Measurements from ENCODE around the gene CYB561D2.

Gene CYB561D2

DNA sequence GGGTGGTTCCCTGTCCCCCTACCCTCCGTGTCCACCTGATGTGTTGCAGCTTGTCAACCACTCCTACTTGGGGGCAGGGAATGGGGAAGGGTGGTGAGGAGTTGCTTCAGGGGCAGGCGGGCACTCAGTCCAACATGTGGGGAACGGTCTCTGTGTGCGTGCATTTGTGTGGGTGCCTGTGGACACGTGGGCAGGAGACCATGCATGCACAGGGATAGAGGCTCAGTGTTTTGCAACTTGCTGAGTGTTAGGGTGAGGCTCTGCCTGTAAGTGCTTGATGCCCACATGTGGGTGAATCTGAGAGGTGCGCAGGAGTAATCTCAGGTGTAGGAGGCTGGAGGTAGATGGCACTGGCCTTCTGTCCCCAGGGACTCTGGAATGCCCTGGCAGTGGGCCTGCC lies 33.1 kb downstream of the CYB561D2 start:
- Histone ChIP-seq H3K9me3 (ENCODE audit: control insufficient read depth, insufficient read depth, low read depth, low read length) (no peaks in the 10 kb centered on the region), H3K4me3 (ENCODE audit: low read depth, low read length) (no peak overlapping the region), H3K27ac (ENCODE audit: low read depth, low read length) (no peak overlapping the region), H3K36me3 (ENCODE audit: control insufficient read depth, insufficient read depth, low read length) (no peaks in the 10 kb centered on the region), H3K27me3 (ENCODE audit: control insufficient read depth, insufficient read depth, low read length) (no peaks in the 10 kb centered on the region), H3K9ac (ENCODE audit: low read length) (no peak overlapping the region), H3K4me1 (ENCODE audit: control insufficient read depth, insufficient read depth, low read length) (peaks cover 6% of the 10 kb centered on the region; the same call in 1 of the 2 replicates)

DNA sequence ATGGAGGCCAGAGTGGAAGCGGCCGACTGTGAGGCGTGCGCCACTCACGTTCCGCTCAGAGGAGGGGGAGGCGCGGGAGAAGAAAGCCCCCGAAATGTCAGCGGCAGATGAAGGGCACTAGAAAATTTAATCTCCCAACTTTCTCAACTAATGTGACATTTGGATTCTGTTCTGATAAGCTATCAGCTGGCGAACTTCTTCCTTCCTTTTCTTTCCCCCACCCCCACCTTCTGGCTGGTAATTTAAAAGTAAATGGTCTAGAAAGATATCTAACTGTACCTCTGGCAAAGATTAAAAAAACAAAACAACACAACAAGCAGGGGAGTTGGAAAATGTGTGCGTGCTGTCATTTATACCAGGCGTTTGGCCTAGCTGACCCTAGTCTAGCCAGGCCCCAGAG lies 35.1 kb downstream of the CYB561D2 start:
- Histone ChIP-seq H3K27me3 (ENCODE audit: control insufficient read depth, insufficient read depth, low read length) (no peaks in the 10 kb centered on the region), H3K9me3 (ENCODE audit: control insufficient read depth, insufficient read depth, low read depth, low read length) (no peaks in the 10 kb centered on the region), H3K27ac (ENCODE audit: low read depth, low read length) (no peak overlapping the region), H3K36me3 (ENCODE audit: control insufficient read depth, insufficient read depth, low read length) (no peaks in the 10 kb centered on the region), H3K4me1 (ENCODE audit: control insufficient read depth, insufficient read depth, low read length) (peaks cover 9% of the 10 kb centered on the region; the same call in 1 of the 2 replicates), H3K9ac (ENCODE audit: low read length) (no peak overlapping the region), H3K4me3 (ENCODE audit: low read depth, low read length) (no peak overlapping the region)

DNA sequence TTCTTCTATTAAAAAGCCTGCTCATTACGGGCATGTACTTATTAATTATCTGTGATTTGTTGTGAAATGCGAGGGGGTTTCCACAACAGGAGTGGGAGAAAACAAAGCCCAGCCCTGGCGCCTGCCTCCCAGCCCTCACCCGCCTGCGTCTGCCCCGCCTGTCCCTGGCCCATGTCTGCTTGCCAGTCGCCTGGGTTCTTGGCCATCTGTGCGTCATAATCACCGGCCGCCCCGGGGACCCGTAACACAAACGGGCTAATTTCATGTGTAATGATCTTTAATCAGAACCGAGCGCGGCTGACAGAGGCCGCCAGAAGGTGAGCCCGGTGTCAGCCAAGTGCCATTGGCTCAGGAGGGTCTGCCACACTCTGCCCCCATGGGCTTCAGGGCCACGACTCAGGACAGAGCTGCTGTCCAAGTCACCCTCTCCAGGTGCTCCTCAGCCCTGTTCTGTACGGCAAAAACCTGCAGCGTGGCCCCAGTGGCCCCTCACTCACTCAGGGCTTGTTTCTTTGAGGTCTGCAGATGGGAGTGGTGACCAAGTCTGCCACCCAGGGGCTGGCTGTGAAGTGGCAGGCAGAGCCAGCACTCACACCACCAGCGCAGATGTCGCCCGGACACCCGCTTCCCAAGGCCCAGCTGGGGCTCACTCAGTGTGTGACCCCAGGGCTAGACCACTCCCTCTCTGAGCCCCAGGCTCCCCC lies 37.5 kb downstream of the CYB561D2 start:
- H3K9me3 ChIP-seq (ENCODE audit: control insufficient read depth, insufficient read depth, low read depth, low read length) = no peaks in the 10 kb centered on the region
- H3K36me3 ChIP-seq (ENCODE audit: control insufficient read depth, insufficient read depth, low read length) = 0 out of 2 replicates have a peak, but pooled peaks cover 2% of the 10 kb centered on the region
- no peak overlapping the region for H3K4me3 ChIP-seq (ENCODE audit: low read depth, low read length)
- H3K27me3 ChIP-seq (ENCODE audit: control insufficient read depth, insufficient read depth, low read length) = no peaks in the 10 kb centered on the region
- no peak overlapping the region for H3K9ac ChIP-seq (ENCODE audit: low read length)
- H3K4me1 ChIP-seq (ENCODE audit: control insufficient read depth, insufficient read depth, low read length) = peaks cover 12% of the 10 kb centered on the region; the same call in 1 of the 2 replicates
- H3K27ac ChIP-seq (ENCODE audit: low read depth, low read length) = no peak overlapping the region

DNA sequence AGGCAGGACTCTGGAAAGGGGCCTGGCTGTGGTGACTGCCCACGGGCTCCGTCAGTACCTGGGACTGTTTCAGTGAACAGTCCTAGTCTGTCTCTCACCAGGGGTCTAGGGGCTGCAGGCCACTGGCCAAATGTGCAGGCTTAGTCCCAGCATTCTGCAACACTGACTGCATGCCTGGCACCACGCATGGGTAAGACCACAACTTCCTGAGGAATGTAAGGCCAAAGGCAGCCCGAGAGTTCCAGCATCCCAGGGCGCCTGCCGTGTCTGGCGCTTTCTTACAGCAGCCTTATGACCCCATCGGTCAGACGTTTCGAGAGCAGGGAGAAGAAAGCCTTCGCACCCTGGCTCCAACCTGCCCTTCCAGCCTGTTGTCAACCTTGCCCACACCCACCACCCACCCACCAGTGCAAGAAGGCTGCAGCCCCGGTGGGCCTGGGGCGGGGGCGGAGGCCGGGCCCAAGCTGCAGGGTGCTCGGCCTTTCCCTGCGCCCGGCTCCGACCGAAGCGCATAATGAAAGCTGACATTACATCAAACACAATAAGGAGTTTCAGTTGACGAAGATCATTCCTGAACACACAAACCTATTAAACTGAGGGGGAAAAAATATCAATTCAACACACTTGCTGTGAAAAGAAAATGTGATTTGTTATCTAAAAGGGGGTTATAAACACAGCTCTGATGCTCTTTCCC lies 38.2 kb downstream of the CYB561D2 start:
- Histone ChIP-seq H3K9ac (ENCODE audit: low read length) (no peak overlapping the region), H3K4me1 (ENCODE audit: control insufficient read depth, insufficient read depth, low read length) (peaks cover 12% of the 10 kb centered on the region; the same call in 1 of the 2 replicates), H3K9me3 (ENCODE audit: control insufficient read depth, insufficient read depth, low read depth, low read length) (no peaks in the 10 kb centered on the region), H3K4me3 (ENCODE audit: low read depth, low read length) (no peak overlapping the region), H3K27me3 (ENCODE audit: control insufficient read depth, insufficient read depth, low read length) (no peaks in the 10 kb centered on the region), H3K27ac (ENCODE audit: low read depth, low read length) (no peak overlapping the region), H3K36me3 (ENCODE audit: control insufficient read depth, insufficient read depth, low read length) (0 out of 2 replicates have a peak, but pooled peaks cover 2% of the 10 kb centered on the region)

DNA sequence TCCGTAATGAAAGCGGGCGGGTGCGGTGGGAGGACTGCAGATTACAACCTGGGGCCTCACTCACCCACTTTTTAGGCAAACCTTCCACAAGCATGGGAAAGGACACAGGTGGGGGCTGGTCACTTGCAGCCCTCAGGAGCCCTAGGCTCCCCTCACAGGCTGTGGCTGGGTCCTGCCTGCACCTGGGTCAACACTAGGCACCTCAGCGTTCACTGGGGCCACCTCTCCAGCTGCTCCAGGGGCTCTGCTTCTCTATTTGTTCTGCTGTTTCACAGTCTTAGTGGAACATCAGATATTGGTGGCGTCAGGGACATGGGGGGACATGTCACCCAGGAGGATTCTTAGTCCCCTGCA lies 38.7 kb downstream of the CYB561D2 start:
- Histone ChIP-seq H3K27ac (ENCODE audit: low read depth, low read length) (no peak overlapping the region), H3K27me3 (ENCODE audit: control insufficient read depth, insufficient read depth, low read length) (no peaks in the 10 kb centered on the region), H3K9me3 (ENCODE audit: control insufficient read depth, insufficient read depth, low read depth, low read length) (no peaks in the 10 kb centered on the region), H3K9ac (ENCODE audit: low read length) (no peak overlapping the region), H3K36me3 (ENCODE audit: control insufficient read depth, insufficient read depth, low read length) (0 out of 2 replicates have a peak, but pooled peaks cover 2% of the 10 kb centered on the region), H3K4me1 (ENCODE audit: control insufficient read depth, insufficient read depth, low read length) (peaks cover 12% of the 10 kb centered on the region; the same call in 1 of the 2 replicates), H3K4me3 (ENCODE audit: low read depth, low read length) (no peak overlapping the region)

DNA sequence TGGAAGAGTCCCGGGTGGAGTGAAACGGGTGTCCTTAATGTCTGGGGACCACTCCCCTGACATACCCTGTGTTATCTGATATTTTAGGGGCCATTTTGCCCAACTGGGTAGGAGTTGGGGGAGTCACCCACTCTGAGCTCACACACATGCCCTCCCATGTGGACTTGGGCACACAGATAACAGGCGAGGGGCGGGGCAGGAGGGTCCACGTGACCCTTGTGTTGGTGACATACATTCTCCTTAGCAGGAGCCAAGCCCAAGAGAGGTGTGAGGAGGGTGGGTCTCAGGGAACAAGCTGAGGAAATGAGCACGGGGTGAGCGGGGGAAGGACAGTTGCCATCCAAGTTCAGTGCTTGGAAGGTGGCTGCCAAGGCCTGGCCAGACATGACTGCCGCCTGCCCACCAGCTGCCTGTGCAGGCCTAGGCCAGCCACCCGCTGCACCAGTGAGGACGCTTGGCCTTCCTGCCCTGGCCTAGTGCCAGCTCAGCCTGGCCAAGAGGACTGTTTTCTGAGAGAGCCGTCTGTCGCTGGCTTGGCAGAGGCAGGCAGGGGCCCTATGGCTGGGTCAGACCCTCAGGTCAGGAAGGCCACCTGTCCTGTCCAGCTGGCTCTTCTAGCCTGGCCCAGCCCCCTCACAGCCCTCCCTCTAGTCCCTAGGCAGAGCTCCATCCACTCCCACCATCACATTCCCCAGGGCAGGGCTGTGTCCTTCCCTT lies 40.0 kb downstream of the CYB561D2 start:
- H3K27me3 ChIP-seq (ENCODE audit: control insufficient read depth, insufficient read depth, low read length) = no peaks in the 10 kb centered on the region
- 0 out of 2 replicates have a peak, but pooled peaks cover 2% of the 10 kb centered on the region for H3K36me3 ChIP-seq (ENCODE audit: control insufficient read depth, insufficient read depth, low read length)
- no peak overlapping the region for H3K9ac ChIP-seq (ENCODE audit: low read length)
- H3K4me3 ChIP-seq (ENCODE audit: low read depth, low read length) = no peak overlapping the region
- H3K27ac ChIP-seq (ENCODE audit: low read depth, low read length) = no peak overlapping the region
- no peaks in the 10 kb centered on the region for H3K9me3 ChIP-seq (ENCODE audit: control insufficient read depth, insufficient read depth, low read depth, low read length)
- H3K4me1 ChIP-seq (ENCODE audit: control insufficient read depth, insufficient read depth, low read length) = peaks cover 12% of the 10 kb centered on the region; the same call in 1 of the 2 replicates

DNA sequence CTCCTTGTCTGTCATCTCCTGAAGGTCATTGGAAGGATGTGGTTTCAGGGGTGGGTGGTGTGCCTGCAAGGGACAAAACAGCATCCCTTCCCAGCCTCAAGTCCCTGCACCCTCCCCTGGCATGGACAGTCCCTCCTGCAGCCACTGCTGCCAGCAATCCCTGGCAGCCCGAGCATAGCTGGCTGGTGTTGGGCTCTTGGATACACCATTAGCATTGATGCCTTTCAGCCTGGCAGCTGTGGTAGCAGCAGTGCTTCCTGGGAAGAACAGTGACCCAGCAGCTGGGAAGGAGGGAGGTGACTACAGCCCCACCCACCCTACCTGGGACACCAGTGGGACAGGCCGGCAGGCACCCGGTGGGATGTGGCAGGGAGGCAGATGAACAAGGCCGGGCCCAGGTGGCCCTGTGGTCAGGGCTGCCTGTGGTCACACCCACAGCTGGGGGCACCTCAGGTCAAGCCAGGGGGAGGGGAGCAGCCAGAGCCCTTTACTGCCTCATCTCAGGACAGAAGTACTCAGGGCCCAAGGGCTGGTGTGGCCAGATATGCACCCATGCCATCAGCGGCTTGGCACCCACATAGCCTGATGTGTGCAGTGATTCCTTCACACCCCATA lies 41.5 kb downstream of the CYB561D2 start:
- H3K36me3 ChIP-seq (ENCODE audit: control insufficient read depth, insufficient read depth, low read length) = 0 out of 2 replicates have a peak, but pooled peaks cover 2% of the 10 kb centered on the region
- peaks cover 12% of the 10 kb centered on the region; the same call in 1 of the 2 replicates for H3K4me1 ChIP-seq (ENCODE audit: control insufficient read depth, insufficient read depth, low read length)
- H3K9ac ChIP-seq (ENCODE audit: low read length) = no peak overlapping the region
- no peak overlapping the region for H3K27ac ChIP-seq (ENCODE audit: low read depth, low read length)
- H3K27me3 ChIP-seq (ENCODE audit: control insufficient read depth, insufficient read depth, low read length) = no peaks in the 10 kb centered on the region
- no peak overlapping the region for H3K4me3 ChIP-seq (ENCODE audit: low read depth, low read length)
- H3K9me3 ChIP-seq (ENCODE audit: control insufficient read depth, insufficient read depth, low read depth, low read length) = no peaks in the 10 kb centered on the region

DNA sequence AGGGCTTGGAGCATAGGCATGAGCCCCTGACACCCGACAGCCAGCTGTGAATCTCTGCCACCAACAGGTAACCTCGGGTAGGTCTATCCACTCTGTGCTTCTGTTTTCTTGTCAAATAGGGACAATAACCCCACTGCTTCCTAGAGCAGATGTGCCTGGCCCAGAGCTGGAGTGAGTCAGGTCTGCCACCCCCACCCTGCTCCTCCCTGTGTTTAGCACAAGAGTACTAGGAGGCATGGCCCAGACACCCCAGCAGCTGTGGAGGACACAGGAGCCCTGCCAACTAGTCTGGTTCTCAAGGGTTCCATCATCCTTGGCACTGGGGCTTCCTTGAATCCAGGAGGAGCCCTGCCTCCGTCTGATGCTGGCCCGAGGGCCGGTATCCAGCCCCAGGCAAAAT lies 42.4 kb downstream of the CYB561D2 start:
- no peak overlapping the region for H3K27ac ChIP-seq (ENCODE audit: low read depth, low read length)

DNA sequence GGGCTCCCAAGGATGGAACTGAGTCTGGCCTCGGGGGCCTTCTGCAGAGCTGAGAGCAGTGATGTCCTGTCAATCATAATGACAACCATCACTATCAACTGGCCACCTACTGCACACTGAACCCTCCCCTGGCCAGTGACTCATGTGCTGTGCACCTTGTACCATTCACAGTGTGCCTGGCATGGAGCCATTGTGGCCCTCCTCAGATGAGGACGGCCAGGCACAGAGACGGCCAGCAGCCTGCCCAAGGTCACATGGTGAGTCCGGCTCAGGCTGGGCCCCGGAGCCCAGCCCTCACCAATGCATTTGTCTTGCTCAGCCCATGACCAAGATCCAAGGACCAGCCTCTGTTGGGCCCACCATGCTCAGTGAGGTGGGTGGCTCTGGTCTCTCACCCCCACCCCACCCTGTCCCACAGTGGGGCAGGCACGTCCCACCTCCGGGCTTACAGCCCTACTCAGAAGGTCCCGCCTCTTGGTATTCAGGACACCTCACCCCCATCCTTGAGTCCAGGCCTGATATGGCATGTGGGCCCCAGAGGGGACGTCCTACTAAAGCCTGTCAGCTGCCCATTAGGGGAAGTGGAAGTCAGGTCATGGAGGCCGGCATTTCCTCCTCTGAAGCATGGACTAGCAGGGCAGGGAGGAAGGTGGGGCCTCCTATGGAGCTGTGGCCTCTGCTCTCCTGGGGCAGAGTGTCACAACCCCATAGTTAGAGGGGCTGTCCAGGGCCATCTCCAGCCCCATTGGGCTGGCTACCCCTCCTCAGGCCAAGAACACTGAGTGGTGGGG lies 44.6 kb downstream of the CYB561D2 start:
- no peaks in the 10 kb centered on the region for H3K9me3 ChIP-seq (ENCODE audit: control insufficient read depth, insufficient read depth, low read depth, low read length)
- peaks cover 4% of the 10 kb centered on the region; the same call in 1 of the 2 replicates for H3K4me1 ChIP-seq (ENCODE audit: control insufficient read depth, insufficient read depth, low read length)
- H3K27me3 ChIP-seq (ENCODE audit: control insufficient read depth, insufficient read depth, low read length) = no peaks in the 10 kb centered on the region
- H3K4me3 ChIP-seq (ENCODE audit: low read depth, low read length) = no peak overlapping the region
- H3K27ac ChIP-seq (ENCODE audit: low read depth, low read length) = no peak overlapping the region
- 0 out of 2 replicates have a peak, but pooled peaks cover 2% of the 10 kb centered on the region for H3K36me3 ChIP-seq (ENCODE audit: control insufficient read depth, insufficient read depth, low read length)
- H3K9ac ChIP-seq (ENCODE audit: low read length) = no peak overlapping the region

More for the DNA sequence above, 42.4 kb downstream of the CYB561D2 start:
- H3K9me3 ChIP-seq (ENCODE audit: control insufficient read depth, insufficient read depth, low read depth, low read length) = no peaks in the 10 kb centered on the region
- H3K27me3 ChIP-seq (ENCODE audit: control insufficient read depth, insufficient read depth, low read length) = no peaks in the 10 kb centered on the region
- no peak overlapping the region for H3K9ac ChIP-seq (ENCODE audit: low read length)
- H3K4me1 ChIP-seq (ENCODE audit: control insufficient read depth, insufficient read depth, low read length) = peaks cover 12% of the 10 kb centered on the region; the same call in 1 of the 2 replicates
- H3K36me3 ChIP-seq (ENCODE audit: control insufficient read depth, insufficient read depth, low read length) = 0 out of 2 replicates have a peak, but pooled peaks cover 2% of the 10 kb centered on the region
- H3K4me3 ChIP-seq (ENCODE audit: low read depth, low read length) = no peak overlapping the region

DNA sequence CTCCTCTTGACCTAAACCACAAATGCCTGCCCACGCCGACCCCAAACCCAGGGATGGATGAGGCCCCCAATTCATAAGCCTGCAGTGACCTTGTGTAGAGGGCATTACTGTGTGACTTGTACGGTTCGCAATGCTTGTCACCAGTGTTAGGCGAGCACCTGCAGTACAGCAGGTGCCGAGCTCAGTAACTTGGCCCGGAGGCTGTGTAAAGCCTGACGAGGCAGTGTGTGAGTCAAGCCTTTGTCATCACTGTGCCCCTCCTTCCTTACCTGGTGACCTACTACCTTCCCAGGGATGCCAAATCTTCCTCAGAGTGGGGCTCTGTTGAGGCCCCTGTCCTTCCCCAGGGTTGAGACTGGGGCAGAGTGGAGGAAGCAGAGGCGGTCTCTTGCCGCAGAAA lies 45.8 kb downstream of the CYB561D2 start:
- H3K9ac ChIP-seq (ENCODE audit: low read length) = no peak overlapping the region
- no peaks in the 10 kb centered on the region for H3K27me3 ChIP-seq (ENCODE audit: control insufficient read depth, insufficient read depth, low read length)
- H3K27ac ChIP-seq (ENCODE audit: low read depth, low read length) = no peak overlapping the region
- H3K4me3 ChIP-seq (ENCODE audit: low read depth, low read length) = no peak overlapping the region
- no peaks in the 10 kb centered on the region for H3K4me1 ChIP-seq (ENCODE audit: control insufficient read depth, insufficient read depth, low read length)
- 0 out of 2 replicates have a peak, but pooled peaks cover 2% of the 10 kb centered on the region for H3K36me3 ChIP-seq (ENCODE audit: control insufficient read depth, insufficient read depth, low read length)
- no peaks in the 10 kb centered on the region for H3K9me3 ChIP-seq (ENCODE audit: control insufficient read depth, insufficient read depth, low read depth, low read length)

Measured in HUES6 (cell line).